HepG2 (cell line): Measurements from ENCODE around the gene LGALS8.

Experiments
- CTCF ChIP-seq: sonication (generic); formaldehyde crosslinking; IDR thresholded peaks from 2 replicates; pipeline ENCODE4 v1.5.0; 2020; ENCODE audit warnings: mild to moderate bottlenecking, missing genetic modification reagents, moderate library complexity
- EZH2 ChIP-seq: conservative IDR thresholded peaks from 2 replicates; pipeline ENCODE4 v1.6.1; 2012; ENCODE audit warnings: mild to moderate bottlenecking, low read depth, low read length, moderate library complexity
- FLYWCH1 ChIP-seq: sonication (generic); formaldehyde crosslinking; IDR thresholded peaks from 2 replicates; pipeline ENCODE4 v1.8.1; 2023; ENCODE audit warnings: mild to moderate bottlenecking, missing genetic modification reagents
- MIXL1 ChIP-seq: IDR thresholded peaks from 2 replicates; pipeline ENCODE4 v1.6.1; 2016
- NR2F2 ChIP-seq: IDR thresholded peaks from 2 replicates; pipeline ENCODE4 v1.6.1; 2012; ENCODE audit warnings: low read depth, inconsistent platforms, borderline replicate concordance
- POLR2G ChIP-seq: fragments of 200-400 bp; formaldehyde crosslinking; IDR thresholded peaks from 2 replicates; pipeline ENCODE4 v1.6.1; 2018; ENCODE audit warnings: mild to moderate bottlenecking, low read depth, low read length, moderate library complexity
- SIN3A ChIP-seq: IDR thresholded peaks from 2 replicates; pipeline ENCODE4 v1.6.1; 2011; ENCODE audit warnings: low read depth, mild to moderate bottlenecking, control low read depth, low read length, borderline replicate concordance
- USF2 ChIP-seq, 2 experiments: sonication (generic) in 1 of 2; formaldehyde crosslinking in 1 of 2; IDR thresholded peaks; 2 replicates each; pipeline versions ENCODE4 v1.5.1 to v1.6.1; 2011 to 2020; ENCODE audit warnings: borderline replicate concordance in 1 of 2, low read depth in 1 of 2, low read length in 1 of 2, mild to moderate bottlenecking in 1 of 2, missing genetic modification reagents in 1 of 2, moderate library complexity in 1 of 2
- ZBTB44 ChIP-seq: sonication (generic); formaldehyde crosslinking; IDR thresholded peaks from 2 replicates; pipeline ENCODE4 v1.4.0; 2020; ENCODE audit warnings: missing genetic modification reagents
- ZNF281 ChIP-seq: sonication (generic); formaldehyde crosslinking; IDR thresholded peaks from 2 replicates; pipeline ENCODE4 v1.4.0; 2020; ENCODE audit warnings: missing genetic modification reagents, borderline replicate concordance
- ZNF703 ChIP-seq: sonication (generic); formaldehyde crosslinking; IDR thresholded peaks from 2 replicates; pipeline ENCODE4 v1.5.1; 2020; ENCODE audit warnings: missing genetic modification reagents, mild to moderate bottlenecking, moderate library complexity, borderline replicate concordance

GRCh38 chr1:236486356-236487002 is 37.3 kb upstream of the LGALS8 start:
- TF ChIP-seq NR2F2 (no peak), ZNF281 (CRISPR knock-in tag) (no peak), CTCF (CRISPR knock-in tag) (no peak), FLYWCH1 (CRISPR knock-in tag) (no peak), ZNF703 (CRISPR knock-in tag) (no peak), SIN3A (no peak), USF2 (IDR thresholded peaks at IDR 0.05; ENCODE audit: low read depth, low read length) (no peak), USF2 (CRISPR knock-in tag; IDR thresholded peaks at IDR 0.05; ENCODE audit: borderline replicate concordance) (no peak), EZH2 (no peak), MIXL1 (CRISPR knock-in tag) (no peak), POLR2G (no peak), ZBTB44 (no peak)
